ENCODE measurements around the gene PDCD11. TPM values are rescaled to one million over a fixed set of nuclear protein-coding genes. Genes with fewer than 3 reads are reported as not detected.
"Not testable (repeated sequence)": the region's sequence is repeated elsewhere in the genome, so short reads cannot be mapped to it uniquely, and the experiment has no call there.

Gene PDCD11
- total RNA-seq, 1 donor from 2014 or later: 38.7 TPM

DNA sequence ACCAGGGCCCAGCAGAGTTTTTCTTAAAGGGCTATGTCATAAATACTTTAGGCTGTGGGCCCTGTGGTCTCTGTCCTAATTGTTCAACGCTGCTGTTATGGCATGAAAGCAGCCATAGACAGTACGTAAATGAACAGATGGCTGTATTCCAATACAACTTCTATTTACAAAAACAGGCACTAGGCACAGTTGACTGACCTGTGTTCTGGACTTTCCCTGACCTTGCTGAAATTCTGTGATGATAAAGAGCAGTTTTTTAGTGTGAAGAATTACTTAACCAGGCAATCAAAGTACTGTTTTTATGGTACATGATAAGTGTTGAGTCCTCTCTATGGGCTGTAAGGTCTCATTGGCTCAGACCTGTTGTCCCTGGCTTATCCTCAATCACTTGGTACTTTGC lies 17.1 kb downstream of the PDCD11 start:
- no peak for FAIRE-seq
- no peak for TF ChIP-seq CTCF (IDR thresholded peaks at IDR 0.05; ENCODE audit: insufficient read depth, low read length, severe bottlenecking)
- DNase-seq (ENCODE audit: low read depth): no peak
- Histone ChIP-seq H3K36me3 (ENCODE audit: control insufficient read depth, insufficient read depth, low read length) (peaks cover 43% of the 10 kb centered on the region), H3K27me3 (ENCODE audit: control insufficient read depth, insufficient read depth, low read length) (no peaks in the 10 kb centered on the region), H3K4me3 (ENCODE audit: low read depth, low read length) (no peak overlapping the region)

GRCh38 chr10:103415581-103415980 lies 19.2 kb downstream of the PDCD11 start:
- no peak for FAIRE-seq
- Histone ChIP-seq H3K36me3 (ENCODE audit: control insufficient read depth, insufficient read depth, low read length) (peaks cover 49% of the 10 kb centered on the region), H3K4me3 (ENCODE audit: low read depth, low read length) (no peak overlapping the region), H3K27me3 (ENCODE audit: control insufficient read depth, insufficient read depth, low read length) (no peaks in the 10 kb centered on the region)
- no peak for DNase-seq (ENCODE audit: low read depth)
- no peak for TF ChIP-seq CTCF (IDR thresholded peaks at IDR 0.05; ENCODE audit: insufficient read depth, low read length, severe bottlenecking)

- TF ChIP-seq CTCF (IDR thresholded peaks at IDR 0.05; ENCODE audit: insufficient read depth, low read length, severe bottlenecking): peak; percentile 44
- no peak overlapping the region for H3K4me3 ChIP-seq (ENCODE audit: low read depth, low read length)
- H3K36me3 ChIP-seq (ENCODE audit: control insufficient read depth, insufficient read depth, low read length): peaks cover 50% of the 10 kb centered on the region
- no peak for FAIRE-seq
- no peaks in the 10 kb centered on the region for H3K27me3 ChIP-seq (ENCODE audit: control insufficient read depth, insufficient read depth, low read length)
- DNase-seq (ENCODE audit: low read depth): peak; percentile 52
These were observed 20.2 kb downstream of the PDCD11 start for GRCh38 chr10:103416436-103417147.

DNA sequence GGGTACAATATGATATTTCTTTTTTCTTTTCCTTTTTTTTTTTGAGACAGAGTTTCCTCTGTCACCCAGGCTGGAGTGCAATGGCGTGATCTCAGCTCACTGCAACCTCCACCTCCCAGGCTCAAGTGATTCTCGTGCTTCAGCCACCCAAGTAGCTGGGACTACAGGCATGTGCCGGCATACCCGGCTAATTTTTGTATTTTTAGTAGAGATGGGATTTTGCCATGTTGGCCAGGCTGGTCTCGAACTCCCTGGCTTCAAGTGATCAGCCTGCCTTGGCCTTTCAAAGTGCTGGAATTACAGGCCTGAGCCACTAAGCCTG lies 20.7 kb downstream of the PDCD11 start:
- H3K36me3 ChIP-seq (ENCODE audit: control insufficient read depth, insufficient read depth, low read length): peaks cover 49% of the 10 kb centered on the region
- not testable (repeated sequence) for FAIRE-seq

DNA sequence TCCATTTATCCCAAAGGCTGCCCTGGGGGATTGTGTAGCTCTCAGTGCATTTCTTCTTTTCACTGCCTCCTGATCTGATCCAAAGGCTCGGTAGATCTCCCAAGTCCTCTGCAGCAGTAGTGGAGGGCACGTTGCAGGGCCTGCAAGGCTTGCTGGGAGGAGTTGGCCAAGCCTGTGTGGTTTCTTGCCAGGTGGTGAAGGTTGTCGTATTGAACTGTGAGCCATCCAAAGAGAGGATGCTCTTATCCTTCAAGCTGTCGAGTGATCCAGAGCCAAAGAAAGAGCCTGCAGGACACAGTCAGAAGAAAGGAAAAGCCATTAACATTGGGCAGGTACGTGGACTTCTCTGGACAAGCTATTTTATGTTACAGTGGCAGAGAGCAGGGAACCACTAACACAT lies 21.2 kb downstream of the PDCD11 start:
- FAIRE-seq (no peak), DNase-seq (ENCODE audit: low read depth) (no peak)
- Histone ChIP-seq H3K4me3 (ENCODE audit: low read depth, low read length) (no peak overlapping the region), H3K36me3 (ENCODE audit: control insufficient read depth, insufficient read depth, low read length) (peaks cover 52% of the 10 kb centered on the region), H3K27me3 (ENCODE audit: control insufficient read depth, insufficient read depth, low read length) (no peaks in the 10 kb centered on the region)
- TF ChIP-seq CTCF (IDR thresholded peaks at IDR 0.05; ENCODE audit: insufficient read depth, low read length, severe bottlenecking): no peak

More for the DNA sequence above, 20.7 kb downstream of the PDCD11 start:
- H3K27me3 ChIP-seq (ENCODE audit: control insufficient read depth, insufficient read depth, low read length); DNase-seq (ENCODE audit: low read depth); H3K4me3 ChIP-seq (ENCODE audit: low read depth, low read length): not testable (repeated sequence)

DNA sequence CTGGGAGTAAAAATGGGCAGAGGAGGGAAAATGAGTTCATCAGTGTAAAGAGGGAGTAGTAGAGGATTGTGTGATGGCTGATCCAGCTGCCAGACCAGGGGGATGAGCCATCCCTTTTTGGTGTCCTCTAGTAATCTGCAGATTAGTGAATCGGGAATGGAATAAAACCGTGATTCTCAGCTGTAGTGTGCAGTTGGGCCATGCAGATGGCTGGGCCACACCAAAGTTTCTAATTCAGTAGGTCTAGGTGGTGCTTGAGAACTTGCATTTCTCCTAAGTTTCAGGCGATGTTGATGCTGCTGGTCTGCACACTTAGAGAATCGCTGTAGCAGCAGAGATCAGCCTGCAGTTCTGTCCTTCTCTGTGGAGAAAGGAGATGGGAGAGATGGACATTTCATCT lies 22.7 kb downstream of the PDCD11 start:
- DNase-seq (ENCODE audit: low read depth) (no peak), FAIRE-seq (no peak)
- Histone ChIP-seq H3K4me3 (ENCODE audit: low read depth, low read length) (no peak overlapping the region), H3K36me3 (ENCODE audit: control insufficient read depth, insufficient read depth, low read length) (peaks cover 47% of the 10 kb centered on the region), H3K27me3 (ENCODE audit: control insufficient read depth, insufficient read depth, low read length) (no peaks in the 10 kb centered on the region)
- TF ChIP-seq CTCF (IDR thresholded peaks at IDR 0.05; ENCODE audit: insufficient read depth, low read length, severe bottlenecking): no peak

Measured in bronchial epithelial cell (primary cell).